OCI-LY3 (cell line): Measurements from ENCODE around the gene SEC16A.

ENCODE experiments used
- CTCF ChIP-seq: fragments of 200-600, 300-600 bp; sonication (generic); IDR thresholded peaks from 2 replicates; pipeline ENCODE4 v1.5.1; 2014; ENCODE audit warnings: antibody characterized with exemption, low read length, low read depth
- EZH2phosphoT487 ChIP-seq: fragments of 200-600 bp; shearing (Covaris generic); IDR thresholded peaks from 2 replicates; pipeline ENCODE4 v1.6.1; 2018; ENCODE audit warnings: antibody characterized with exemption, mixed run types, low read depth

DNA sequence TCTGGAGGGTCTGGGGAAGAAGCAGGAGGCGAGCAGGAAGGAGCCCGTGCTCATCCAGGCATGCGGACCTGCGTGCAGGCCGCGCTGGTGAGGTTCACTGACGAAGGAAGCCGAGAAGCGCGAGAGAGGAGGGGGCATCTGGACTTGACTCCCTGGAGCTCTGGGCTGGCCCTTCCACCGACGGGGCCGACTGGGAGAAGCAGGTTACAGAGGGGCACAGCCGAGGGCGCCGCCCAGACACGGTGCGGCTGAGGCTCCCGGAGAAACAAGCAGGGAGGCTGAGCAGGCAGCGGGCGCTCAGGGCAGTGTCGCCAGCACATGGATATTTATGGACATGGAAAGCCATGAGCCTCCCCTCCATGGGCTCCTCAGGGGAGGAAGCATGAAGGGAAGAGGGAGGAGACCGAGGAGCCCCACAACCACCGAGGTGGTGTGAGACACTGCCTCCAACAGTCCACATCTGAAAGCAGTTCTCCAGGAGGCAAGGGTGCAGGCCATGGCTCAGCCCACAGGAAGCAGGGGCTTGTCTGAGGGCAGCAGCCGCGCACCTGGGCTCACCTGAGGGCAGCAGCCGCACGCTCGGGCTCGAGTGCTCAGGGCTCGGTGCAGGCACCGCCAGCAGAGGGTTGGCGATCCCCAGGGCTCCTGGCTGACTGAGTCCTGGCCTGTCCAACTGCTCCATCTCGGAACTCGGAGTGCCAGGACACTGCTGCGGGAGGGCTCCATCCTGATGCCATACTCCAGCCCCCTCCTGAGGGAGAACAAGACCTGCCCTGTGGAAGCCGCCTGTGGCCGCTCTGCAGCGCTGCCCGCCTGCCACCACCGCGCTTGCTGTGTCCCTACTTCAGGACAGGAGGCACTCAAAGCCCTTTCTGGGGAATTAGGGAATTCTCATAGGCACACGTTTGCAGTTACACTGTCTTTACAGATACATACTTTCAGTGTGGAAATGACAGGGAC is 27.5 kb downstream of the SEC16A start:
- TF ChIP-seq CTCF = no peak
- TF ChIP-seq EZH2phosphoT487 = no peak
